H1 (cell line): ENCODE results near the gene MPDZ. TPM values are rescaled to one million over a fixed set of nuclear protein-coding genes. Genes with fewer than 3 reads are reported as not detected.

Experiments
- CTCF ChIA-PET: fragments of 300-600 bp; sonication (Branson Sonifier 250); formaldehyde crosslinking; loops from one replicate; lab custom pipeline; 2021; ENCODE audit not compliant: partially characterized antibody; lab: Charles Lee
- POLR2A ChIA-PET: fragments of 300-600 bp; sonication (Branson Sonifier 250); formaldehyde crosslinking; loops from one replicate; lab custom pipeline; 2021; ENCODE audit warnings: inconsistent platforms; ENCODE audit not compliant: partially characterized antibody; lab: Charles Lee
- DNase-seq, 2 experiments: peaks; one replicate each; pipeline versions ENCODE4 v3.0.0 to v3.0.0-alpha.2; 2010 to 2022; ENCODE audit warnings: low spot score in 2 of 2, low read depth in 1 of 2, mixed read lengths in 1 of 2
- FAIRE-seq: peaks from 2 replicates; lab custom pipeline; 2011; peaks lifted over from hg19 to GRCh38; lab: Jason Lieb, UNC
- H2AFZ ChIP-seq: 2 replicates; pipeline ENCODE4 v1.8.1; 2012; ENCODE audit warnings: low read length, inconsistent platforms
- H2AK5ac ChIP-seq: 2 replicates; pipeline ENCODE4 v1.6.1; 2013; ENCODE audit warnings: low read depth, low read length
- H2BK120ac ChIP-seq: replicated peaks from 2 replicates; pipeline ENCODE3; 2013; ENCODE audit warnings: low read depth, low read length, inconsistent platforms
- H2BK12ac ChIP-seq: 2 replicates; pipeline ENCODE4 v1.6.1; 2013; ENCODE audit warnings: low read depth, low read length
- H2BK15ac ChIP-seq: 2 replicates; pipeline ENCODE4 v1.6.1; 2013; ENCODE audit warnings: low read length
- H2BK20ac ChIP-seq: 2 replicates; pipeline ENCODE4 v1.6.1; 2013; ENCODE audit warnings: low read length
- H2BK5ac ChIP-seq: 2 replicates; pipeline ENCODE4 v1.6.1; 2013; ENCODE audit warnings: low read depth, low read length
- H3K14ac ChIP-seq: 2 replicates; pipeline ENCODE4 v1.6.1; 2013; ENCODE audit warnings: inconsistent platforms; ENCODE audit not compliant: insufficient read length
- H3K18ac ChIP-seq: 2 replicates; pipeline ENCODE4 v1.6.1; 2013; ENCODE audit warnings: low read length; ENCODE audit errors: extremely low read depth
- H3K23ac ChIP-seq: 2 replicates; pipeline ENCODE4 v1.6.1; 2013; ENCODE audit warnings: inconsistent platforms; ENCODE audit not compliant: insufficient read length
- H3K23me2 ChIP-seq: 2 replicates; pipeline ENCODE4 v1.6.1; 2013; ENCODE audit warnings: low read depth, low read length
- H3K27ac ChIP-seq: 2 replicates; pipeline ENCODE4 v1.6.1; 2011; ENCODE audit warnings: low read depth, low read length, inconsistent platforms
- H3K27me3 ChIP-seq, 4 experiments: replicated peaks in 1 of 4; 1 replicate in 1 of 4; 2 replicates in 3 of 4; pipeline versions ENCODE4 v1.6.1 to v1.8.1; 2011 to 2013; ENCODE audit warnings: low read length in 3 of 4, mild to moderate bottlenecking in 3 of 4, inconsistent platforms in 2 of 4, mixed read lengths in 2 of 4, moderate library complexity in 1 of 4; ENCODE audit not compliant: control insufficient read depth in 3 of 4, insufficient read depth in 3 of 4; ENCODE audit errors: extremely low read depth in 1 of 4
- H3K36me3 ChIP-seq, 4 experiments: 2 replicates each; pipeline versions ENCODE4 v1.6.1 to v1.8.1; 2011 to 2013; ENCODE audit warnings: mild to moderate bottlenecking in 4 of 4, low read length in 3 of 4, moderate library complexity in 2 of 4, control low read depth in 1 of 4, inconsistent platforms in 1 of 4; ENCODE audit not compliant: insufficient read depth in 4 of 4, control insufficient read depth in 2 of 4
- H3K4ac ChIP-seq: replicated peaks from 2 replicates; pipeline ENCODE3; 2013; ENCODE audit warnings: low read length, low read depth, mixed read lengths, inconsistent platforms; ENCODE audit not compliant: insufficient read length
- H3K4me1 ChIP-seq, 4 experiments: replicated peaks in 1 of 4; 1 replicate in 1 of 4; 2 replicates in 3 of 4; pipeline versions ENCODE4 v1.6.1 to v1.8.1; 2011 to 2013; ENCODE audit warnings: low read length in 3 of 4, inconsistent platforms in 2 of 4, mixed read lengths in 1 of 4; ENCODE audit not compliant: insufficient read depth in 4 of 4, control insufficient read depth in 3 of 4
- H3K4me2 ChIP-seq, 2 experiments: 2 replicates each; pipeline versions ENCODE4 v1.6.1 to v1.8.1; 2011 to 2013; ENCODE audit warnings: low read depth in 2 of 2, low read length in 2 of 2, control low read depth in 1 of 2, inconsistent platforms in 1 of 2, mild to moderate bottlenecking in 1 of 2; ENCODE audit not compliant: insufficient read depth in 1 of 2
- H3K4me3 ChIP-seq, 4 experiments: fragments of 200-600, 300-600 bp in 1 of 4; sonication (generic), shearing (Covaris generic), sonication (Bioruptor Twin) in 1 of 4; 2 replicates each; pipeline versions ENCODE4 v1.5.1 to v1.8.1; 2011 to 2016; ENCODE audit warnings: low read length in 4 of 4, low read depth in 3 of 4, control low read depth in 2 of 4, inconsistent platforms in 2 of 4, mild to moderate bottlenecking in 2 of 4, mixed read lengths in 1 of 4, moderate library complexity in 1 of 4; ENCODE audit not compliant: insufficient read depth in 2 of 4; ENCODE audit errors: extremely low read depth in 1 of 4
- H3K56ac ChIP-seq: replicated peaks from 2 replicates; pipeline ENCODE3; 2013; ENCODE audit warnings: low read depth, mild to moderate bottlenecking, mixed read lengths, low read length, inconsistent platforms; ENCODE audit not compliant: insufficient read length
- H3K79me1 ChIP-seq: 2 replicates; pipeline ENCODE4 v1.6.1; 2013; ENCODE audit warnings: low read depth, low read length, control low read depth
- H3K79me2 ChIP-seq, 2 experiments: 2 replicates each; pipeline versions ENCODE4 v1.6.1 to v1.8.1; 2012 to 2013; ENCODE audit warnings: low read length in 2 of 2, mild to moderate bottlenecking in 2 of 2, inconsistent platforms in 1 of 2; ENCODE audit not compliant: insufficient read depth in 2 of 2, control insufficient read depth in 1 of 2
- H3K9ac ChIP-seq, 4 experiments: replicated peaks in 1 of 4; 1 replicate in 1 of 4; 2 replicates in 3 of 4; pipeline versions ENCODE4 v1.6.1 to v1.8.1; 2011 to 2013; ENCODE audit warnings: low read depth in 3 of 4, low read length in 3 of 4, control low read depth in 2 of 4, mild to moderate bottlenecking in 2 of 4, moderate library complexity in 2 of 4, inconsistent platforms in 1 of 4; ENCODE audit errors: extremely low read depth in 1 of 4
- H3K9me3 ChIP-seq, 2 experiments: 2 replicates each; pipeline versions ENCODE4 v1.6.1 to v1.8.1; 2012 to 2013; ENCODE audit warnings: mild to moderate bottlenecking in 2 of 2, moderate library complexity in 2 of 2, control low read depth in 1 of 2, inconsistent platforms in 1 of 2, low read depth in 1 of 2, low read length in 1 of 2, mixed read lengths in 1 of 2; ENCODE audit not compliant: insufficient read depth in 2 of 2
- H4K20me1 ChIP-seq, 2 experiments: replicated peaks in 1 of 2; 2 replicates each; pipeline versions ENCODE3 to v1.8.1; 2011 to 2013; ENCODE audit warnings: inconsistent platforms in 2 of 2, low read length in 2 of 2, mild to moderate bottlenecking in 1 of 2; ENCODE audit not compliant: insufficient read depth in 2 of 2, control insufficient read depth in 1 of 2
- H4K5ac ChIP-seq: 2 replicates; pipeline ENCODE4 v1.6.1; 2013; ENCODE audit warnings: low read length, low read depth, mixed read lengths, inconsistent platforms; ENCODE audit not compliant: insufficient read length
- H4K8ac ChIP-seq: 2 replicates; pipeline ENCODE4 v1.8.0; 2013; ENCODE audit warnings: mild to moderate bottlenecking, moderate library complexity, low read length, inconsistent platforms; ENCODE audit not compliant: insufficient read depth; ENCODE audit errors: extremely low read depth
- H4K91ac ChIP-seq: replicated peaks from 2 replicates; pipeline ENCODE3; 2013; ENCODE audit warnings: low read length, mixed read lengths, inconsistent platforms; ENCODE audit not compliant: insufficient read length
- ATF3 ChIP-seq: IDR thresholded peaks from 2 replicates; pipeline ENCODE4 v1.6.1; 2011; ENCODE audit warnings: low read depth, mild to moderate bottlenecking, low read length; ENCODE audit not compliant: insufficient read depth
- CEBPB ChIP-seq: IDR thresholded peaks from 2 replicates; pipeline ENCODE4 v1.6.1; 2012; ENCODE audit warnings: low read depth, low read length
- CREB1 ChIP-seq: IDR thresholded peaks from 2 replicates; pipeline ENCODE4 v1.6.1; 2012; ENCODE audit warnings: inconsistent platforms
- EP300 ChIP-seq, 2 experiments: IDR thresholded peaks; 1 replicate in 1 of 2; 2 replicates in 1 of 2; pipeline ENCODE4 v1.6.1; 2011 to 2012; ENCODE audit warnings: low read depth in 2 of 2, low read length in 2 of 2, mild to moderate bottlenecking in 2 of 2, borderline replicate concordance in 1 of 2, inconsistent platforms in 1 of 2, moderate library complexity in 1 of 2
- FOSL1 ChIP-seq: IDR thresholded peaks from 2 replicates; pipeline ENCODE4 v1.6.1; 2011; ENCODE audit warnings: mild to moderate bottlenecking, low read depth, low read length, moderate library complexity; ENCODE audit not compliant: insufficient read depth
- HDAC2 ChIP-seq, 2 experiments: fragments of 300-600 bp in 1 of 2; sonication (generic) in 1 of 2; IDR thresholded peaks; 2 replicates each; pipeline ENCODE4 v1.6.1; 2011 to 2012; ENCODE audit warnings: low read depth in 2 of 2, low read length in 2 of 2, mild to moderate bottlenecking in 2 of 2, moderate library complexity in 2 of 2, borderline replicate concordance in 1 of 2, inconsistent platforms in 1 of 2
- HDAC6 ChIP-seq: IDR thresholded peaks from one replicate; pipeline ENCODE4 v1.7.1; 2012; ENCODE audit warnings: low read depth, mild to moderate bottlenecking, inconsistent platforms, low read length, moderate library complexity
- MAFK ChIP-seq: IDR thresholded peaks from 2 replicates; pipeline ENCODE4 v1.6.1; 2012; ENCODE audit warnings: low read depth, mild to moderate bottlenecking, improper control_type of control experiment, low read length
- PHF8 ChIP-seq: fragments of 200-600 bp; sonication (generic); conservative IDR thresholded peaks from 2 replicates; pipeline ENCODE4 v1.7.1; 2012; ENCODE audit warnings: low read depth, mild to moderate bottlenecking, inconsistent platforms, low read length, moderate library complexity
- POU5F1 ChIP-seq: IDR thresholded peaks from 2 replicates; pipeline ENCODE4 v1.6.1; 2011; ENCODE audit warnings: low read depth, mild to moderate bottlenecking, low read length, moderate library complexity
- RBBP5 ChIP-seq: IDR thresholded peaks from 2 replicates; pipeline ENCODE4 v1.7.1; 2012; ENCODE audit warnings: low read depth, mild to moderate bottlenecking, inconsistent platforms, low read length, moderate library complexity, borderline replicate concordance
- SP1 ChIP-seq: IDR thresholded peaks from 2 replicates; pipeline ENCODE4 v1.6.1; 2011; ENCODE audit warnings: low read depth, low read length
- TAF1 ChIP-seq: IDR thresholded peaks from 2 replicates; pipeline ENCODE4 v1.6.1; 2011; ENCODE audit warnings: mild to moderate bottlenecking, low read depth, low read length
- WGBS, 2 experiments: shearing (Covaris generic) in 1 of 2; methylation state at CpG; one replicate each; pipeline versions ENCODE4 v1.1.6 to v1.1.7; 2013 to 2015; ENCODE audit warnings: low lambda C conversion rate in 2 of 2, mixed read lengths in 2 of 2, inconsistent platforms in 1 of 2, low coverage in 1 of 2, missing lambda C conversion rate in 1 of 2; ENCODE audit not compliant: insufficient replicate concordance in 2 of 2, insufficient coverage in 1 of 2, insufficient read length in 1 of 2; ENCODE audit errors: extremely low coverage in 1 of 2, missing lambda C conversion rate in 1 of 2; 5-methylcytosine and 5-hydroxymethylcytosine counted together
- polyA plus RNA-seq, 7 experiments: library from polyadenylated mRNA; depleted of rRNA in 3 of 7; stranded (reverse) in 5 of 7; unstranded in 2 of 7; fragments of >200 nt in 5 of 7; fragments of 200-250 nt in 2 of 7; gene quantifications; 1 replicate in 5 of 7; 2 replicates in 1 of 7; 4 replicates in 1 of 7; pipeline versions ENCODE4 v1.2.1 to v1.2.3, GENCODE V29; 2011 to 2013; ENCODE audit warnings: missing spikeins in 2 of 7, mixed read lengths in 2 of 7
- total RNA-seq: library from RNA; stranded (reverse); fragmentation: NEBNext Ultra II Directional; extraction: Animal tissue kit (Norgen Biotek cat#: 25700); gene quantifications from 2 replicates; pipeline ENCODE4 v1.2.1, GENCODE V29; 2021

MPDZ gene
- total and polyA plus RNA-seq, 2 of the 8 experiments (the other 6 are each of a cell fraction or from before 2014, with no cell fraction given), result 14.6 to 39.4 TPM

- FAIRE-seq, result no peak
- no peaks in the 10 kb centered on the region for H3K27me3 ChIP-seq
- H3K4me3 ChIP-seq, result no peak overlapping the region
- H3K4me1 ChIP-seq, result no peaks in the 10 kb centered on the region
- H3K23ac ChIP-seq, result no peak overlapping the region
- no peak overlapping the region for H2BK20ac ChIP-seq
- no peak overlapping the region for H2AFZ ChIP-seq
- H3K79me2 ChIP-seq, result no peaks in the 10 kb centered on the region
- no peak overlapping the region for H3K56ac ChIP-seq
- no peak overlapping the region for H2BK120ac ChIP-seq
- no peaks in the 10 kb centered on the region; the same call in 1 of the 2 replicates for H3K23me2 ChIP-seq
- no peak overlapping the region for H3K4ac ChIP-seq
- no peak overlapping the region for H2BK12ac ChIP-seq
- no peaks in the 10 kb centered on the region for H3K79me1 ChIP-seq
- POLR2A ChIA-PET, result no interaction called here
- no peak overlapping the region for H4K5ac ChIP-seq
- no peak overlapping the region for H2BK5ac ChIP-seq
- no peak overlapping the region for H3K14ac ChIP-seq
- no peak overlapping the region for H3K27ac ChIP-seq
- 91% methylated on average over 1 of the region's 1 CpG; no CpG with 5 or more reads in 1 of the 2 experiments for WGBS, 2 experiments
- no peak overlapping the region for H3K18ac ChIP-seq
- H4K91ac ChIP-seq, result no peak overlapping the region
- no peak overlapping the region for H2AK5ac ChIP-seq
- H2BK15ac ChIP-seq, result no peak overlapping the region
- CTCF ChIA-PET, result interaction anchor here (0.7 to 3.9 kb wide), 3 partner anchors 8 to 67 kb away, joined by 3 to 15 read pairs (median 4); no protein-coding TSS in a partner anchor
- no peak overlapping the region for H4K8ac ChIP-seq
- H3K36me3 ChIP-seq, result peaks cover 0 to 6% (median 0%) of the 10 kb centered on the region in 4 experiments; a peak in 1 of 8 replicates
- no peak overlapping the region for H3K9ac ChIP-seq
- H3K4me2 ChIP-seq, result no peak overlapping the region
- no peaks in the 10 kb centered on the region for H4K20me1 ChIP-seq
- DNase-seq, result no peak
- no peaks in the 10 kb centered on the region for H3K9me3 ChIP-seq
- TF ChIP-seq TAF1, result no peak
- TF ChIP-seq SP1, result no peak
- TF ChIP-seq ATF3, result no peak
- no peak for TF ChIP-seq FOSL1
- TF ChIP-seq PHF8, result no peak
- no peak for TF ChIP-seq HDAC2 (IDR thresholded peaks at IDR 0.05; ENCODE audit: borderline replicate concordance in 1 of 2, low read depth in 2 of 2, low read length in 2 of 2)
- no peak for TF ChIP-seq EP300 (IDR thresholded peaks at IDR 0.05; ENCODE audit: borderline replicate concordance in 1 of 2, low read depth in 2 of 2, low read length in 2 of 2)
- no peak for TF ChIP-seq POU5F1
- no peak for TF ChIP-seq MAFK
- no peak for TF ChIP-seq CREB1
- no peak for TF ChIP-seq RBBP5
- no peak for TF ChIP-seq CEBPB
- no peak for TF ChIP-seq HDAC6
These were observed 178.4 kb downstream of the MPDZ start for GRCh38 chr9:13100914-13101572.
